Activated T-helper 1 cell treated with anti-CD3 and anti-CD28 coated beads, Interleukin-2, amount 50 U/mL, for 16 hours (primary cell): Measurements from ENCODE around the gene DCLK1.
"Not testable (repeated sequence)": the region's sequence is repeated elsewhere in the genome, so short reads cannot be mapped to it uniquely, and the experiment has no call there.

Source experiments
- DNase-seq, 2 donors: peaks; one replicate each; pipeline ENCODE4 v3.0.0-alpha.2; 2020; ENCODE audit warnings: low read depth in 1 of 2, low spot score in 1 of 2

The DCLK1 gene

GRCh38 chr13:36088001-36088400, 43.2 kb downstream of the DCLK1 start:
- no peak for DNase-seq

DNA sequence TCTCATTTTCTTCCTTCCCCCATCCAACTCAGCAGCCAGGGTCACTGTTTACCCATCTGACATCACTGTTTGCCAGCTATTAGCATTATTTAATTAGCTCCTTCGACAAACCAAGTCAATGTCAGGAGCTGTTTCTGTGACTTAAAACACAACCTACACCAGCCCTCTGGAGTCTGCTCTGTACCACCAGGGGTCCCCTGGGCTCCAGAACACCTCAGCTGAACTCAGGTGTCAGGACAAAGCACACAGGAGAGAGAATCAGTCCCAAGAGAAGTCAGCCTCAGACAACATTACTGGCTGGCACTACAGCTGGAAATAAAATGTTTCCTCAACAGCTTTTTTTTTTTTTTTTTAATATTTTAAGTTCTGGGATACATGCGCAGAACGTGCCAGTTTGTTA, 45.1 kb downstream of the DCLK1 start:
- DNase-seq, result no peak

- DNase-seq, result no peak
Measured at GRCh38 chr13:36084131-36084530, 47.1 kb downstream of the DCLK1 start.

DNA sequence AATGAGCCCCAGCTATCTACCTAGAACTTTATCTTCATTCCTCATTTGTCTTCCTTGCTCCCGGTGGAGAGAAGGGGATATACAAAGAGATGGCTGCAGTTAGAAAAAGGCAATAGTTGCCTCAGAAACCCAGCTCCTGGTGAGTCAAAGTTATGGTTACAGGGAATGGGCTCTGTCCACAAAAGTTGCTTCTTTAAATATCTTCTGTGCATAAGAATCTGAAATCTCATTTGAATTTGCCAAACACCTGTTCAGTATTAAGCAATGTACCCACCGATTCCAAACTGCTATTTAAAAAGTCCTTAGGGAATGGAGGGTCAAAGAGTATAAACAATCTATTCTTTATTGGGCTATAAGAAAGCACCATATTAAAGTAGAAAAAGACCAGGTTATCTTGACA, 48.4 kb downstream of the DCLK1 start:
- DNase-seq, result no peak

DNA sequence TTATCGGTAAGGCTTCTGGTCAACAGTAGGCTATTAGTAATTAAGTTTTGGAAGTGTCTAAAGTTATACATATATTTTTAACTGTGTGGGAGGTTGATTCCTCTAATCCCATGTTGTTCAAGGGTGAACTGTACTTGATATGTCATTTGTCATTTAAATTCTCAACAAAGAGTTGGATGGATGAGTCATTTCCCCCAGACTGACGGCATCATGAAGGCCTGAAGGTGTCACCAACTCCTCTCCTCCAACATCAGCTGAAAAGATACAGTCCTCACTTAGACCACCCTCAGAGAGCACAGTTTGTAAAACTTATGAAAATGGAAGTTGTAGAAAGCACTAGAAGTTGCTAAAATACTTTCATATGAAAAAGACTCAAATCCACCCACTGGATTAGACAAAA, 48.8 kb downstream of the DCLK1 start:
- no peak for DNase-seq

GRCh38 chr13:36076211-36076610, 55.0 kb downstream of the DCLK1 start:
- DNase-seq, result no peak

- no peak for DNase-seq
Measured at GRCh38 chr13:36074659-36075058, 56.5 kb downstream of the DCLK1 start.

- DNase-seq, result no peak
Measured at GRCh38 chr13:36072152-36072935, 58.8 kb downstream of the DCLK1 start.

DNA sequence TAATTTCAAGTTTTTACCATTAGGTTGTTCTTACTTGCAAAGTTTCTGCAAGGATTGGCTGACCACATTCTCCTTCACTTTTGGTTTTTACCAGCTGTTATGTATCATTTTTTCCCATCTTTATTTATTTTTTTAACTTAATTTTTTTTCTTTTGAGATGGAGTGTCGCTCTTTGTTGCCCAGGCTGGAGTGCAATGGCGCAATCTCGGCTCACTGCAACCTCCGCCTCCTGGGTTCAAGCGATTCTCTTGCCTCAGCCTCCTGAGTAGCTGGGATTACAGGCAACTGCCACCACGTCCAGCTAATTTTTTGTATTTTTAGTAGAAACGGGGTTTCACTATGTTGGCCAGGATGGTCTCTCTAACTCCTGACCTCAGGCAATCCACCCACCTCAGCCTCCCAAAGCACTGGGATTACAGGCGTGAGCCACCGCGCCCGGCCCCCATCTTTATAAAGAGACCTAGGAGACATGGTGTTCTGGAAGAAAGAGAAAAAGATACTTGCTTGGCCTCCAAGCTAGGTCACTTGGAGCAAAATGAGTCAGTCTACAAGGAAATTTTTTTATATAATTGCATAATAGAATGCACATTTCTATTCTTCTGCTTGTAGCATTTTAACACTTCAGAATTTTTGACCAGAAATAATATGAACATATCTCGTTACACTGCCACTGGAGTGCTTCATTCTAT, 60.5 kb downstream of the DCLK1 start:
- not testable (repeated sequence) for DNase-seq

GRCh38 chr13:36069881-36070366, 61.3 kb downstream of the DCLK1 start:
- no peak for DNase-seq

GRCh38 chr13:36068991-36069390, 62.2 kb downstream of the DCLK1 start:
- DNase-seq, result no peak

- no peak for DNase-seq
Measured at GRCh38 chr13:36068566-36068965, 62.6 kb downstream of the DCLK1 start.

DNA sequence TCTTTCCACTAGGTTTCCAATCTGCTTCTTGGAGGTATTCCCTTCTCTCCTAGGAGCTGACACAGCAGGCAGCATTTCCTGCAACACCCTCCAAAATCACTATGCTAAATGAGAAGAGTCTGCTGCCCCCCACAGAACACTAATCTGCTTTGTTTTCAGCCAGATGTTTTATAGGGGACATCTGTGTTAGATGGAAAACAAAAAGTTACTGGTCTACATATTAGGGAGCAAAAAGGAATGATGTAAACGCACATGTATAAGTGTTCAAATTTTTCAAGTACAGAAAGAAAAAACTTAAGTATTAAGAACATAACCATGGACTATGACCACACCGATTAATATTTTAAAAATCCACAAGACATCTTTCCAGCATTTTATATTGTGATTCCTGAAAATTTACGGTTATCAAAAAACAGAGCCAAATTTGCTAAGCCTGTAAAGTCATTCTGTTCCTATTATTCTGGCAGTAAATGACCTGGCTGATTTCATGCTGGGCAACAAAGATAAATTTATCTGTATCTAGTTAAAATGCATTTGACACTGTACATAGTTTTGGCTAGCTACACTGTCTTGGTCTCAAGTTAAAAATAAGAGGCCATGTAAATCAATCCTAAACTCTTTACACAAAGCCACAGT, 63.3 kb downstream of the DCLK1 start:
- no peak for DNase-seq

DNA sequence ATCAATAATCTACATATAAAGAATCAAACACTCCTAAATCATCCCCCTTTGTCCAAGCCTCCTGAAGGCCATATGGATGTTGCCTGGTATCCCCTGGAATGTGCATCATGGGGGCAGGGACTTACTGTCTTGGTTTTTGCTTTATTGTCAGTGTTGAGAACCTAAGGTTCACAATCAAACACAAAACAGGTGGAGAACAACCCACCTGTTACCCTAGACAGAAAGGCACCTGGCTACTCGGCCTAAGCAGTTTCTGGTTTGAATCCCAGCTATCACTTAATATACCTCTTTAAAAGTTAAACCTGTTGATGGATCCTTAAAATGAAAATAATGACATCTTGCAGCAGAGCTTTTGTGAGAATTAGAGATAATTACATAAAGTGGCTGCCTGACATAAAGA, 68.9 kb downstream of the DCLK1 start:
- DNase-seq, result no peak

DNA sequence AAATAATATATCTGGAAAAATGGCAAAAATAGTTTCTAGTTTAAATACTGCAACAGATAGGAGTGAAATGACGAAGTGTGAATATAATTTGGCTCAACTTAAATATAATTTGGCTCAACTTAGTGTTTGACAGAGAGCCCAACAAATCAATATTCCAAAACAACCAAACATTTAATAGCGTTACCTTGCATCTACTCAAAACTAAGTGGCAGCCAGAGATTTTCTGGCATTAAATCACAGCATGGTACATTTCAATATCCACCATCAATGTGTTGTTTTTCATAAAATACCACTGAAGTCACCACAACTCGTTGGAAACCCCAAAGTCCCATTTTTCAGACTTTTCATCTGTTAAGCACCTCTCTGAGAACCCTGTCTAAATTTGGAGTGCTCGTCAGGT, 69.6 kb downstream of the DCLK1 start:
- no peak for DNase-seq

DNA sequence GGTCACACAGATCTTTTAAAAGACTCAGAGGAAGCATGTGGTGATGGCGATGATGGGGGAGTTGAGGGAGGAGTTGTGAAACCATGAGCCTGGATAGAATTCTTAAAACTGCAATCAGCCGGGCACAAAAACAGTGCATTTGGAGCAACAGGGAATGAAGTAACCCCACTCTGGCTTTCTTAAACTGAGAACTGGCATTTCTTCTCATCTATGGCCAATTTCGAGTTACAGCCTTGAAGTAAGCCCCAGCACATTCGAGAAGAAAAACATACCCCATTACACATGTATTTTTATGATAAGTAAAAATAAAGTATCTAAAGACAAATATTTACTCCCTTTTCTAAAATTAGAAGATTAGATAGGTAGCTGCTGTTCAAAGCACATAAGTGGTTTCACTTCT, 70.1 kb downstream of the DCLK1 start:
- no peak for DNase-seq

DNA sequence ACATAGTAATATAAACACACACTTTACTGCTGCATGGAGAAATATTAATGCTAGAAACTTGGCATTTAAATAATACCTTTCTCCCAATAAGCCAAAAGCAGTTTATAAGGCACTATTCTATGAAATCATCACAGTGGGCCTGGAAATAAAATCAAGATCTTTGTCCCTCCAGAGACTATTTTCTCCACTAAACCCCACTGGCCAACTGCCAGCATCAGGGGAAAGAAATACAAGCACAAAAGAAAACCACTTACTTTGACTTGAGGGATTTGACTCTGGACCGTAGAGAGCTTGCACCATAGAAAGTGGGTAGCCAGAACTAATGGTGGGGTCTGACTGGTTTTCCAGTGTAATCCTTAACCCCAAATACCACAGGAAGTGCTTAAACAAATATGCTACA, 71.9 kb downstream of the DCLK1 start:
- DNase-seq, result no peak

DNA sequence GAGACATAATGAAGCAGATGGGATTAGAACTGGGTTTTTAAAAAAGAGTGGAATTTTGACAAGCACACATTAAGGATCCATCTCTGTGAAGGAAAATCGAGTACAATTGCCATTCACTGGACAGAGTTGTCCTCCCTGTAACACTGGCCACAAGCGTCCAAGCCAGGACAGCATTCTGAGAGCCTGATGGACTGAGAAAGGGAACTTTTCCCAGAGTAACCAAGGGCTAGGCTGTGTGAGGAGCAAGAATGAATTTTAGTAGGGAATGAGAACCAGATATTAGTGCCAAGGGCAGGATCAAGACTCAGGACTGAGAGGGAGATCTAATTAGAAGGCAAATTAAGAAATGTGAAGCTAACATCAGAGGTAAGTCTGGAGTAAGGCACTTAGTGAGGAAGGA, 73.1 kb downstream of the DCLK1 start:
- DNase-seq, result no peak

GRCh38 chr13:36057547-36057946, 73.6 kb downstream of the DCLK1 start:
- DNase-seq, result no peak

DNA sequence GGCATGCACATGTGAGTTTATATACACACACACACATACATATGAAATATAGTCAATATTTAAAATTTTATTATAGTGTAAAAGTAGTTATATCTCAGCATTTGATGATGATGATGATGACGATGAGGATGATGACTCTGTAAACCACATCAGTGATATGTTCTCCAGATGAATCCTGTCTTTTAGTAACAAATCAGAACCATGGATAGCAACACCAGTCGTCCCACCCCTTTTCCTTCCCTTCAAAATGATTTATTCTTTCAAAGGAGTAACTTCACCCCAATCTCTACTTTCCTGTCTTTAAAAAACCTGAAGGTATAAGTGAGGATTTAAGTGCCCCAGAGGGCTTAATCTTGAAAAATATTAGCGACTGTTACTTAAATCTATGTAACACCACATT, 74.1 kb downstream of the DCLK1 start:
- no peak for DNase-seq

DNA sequence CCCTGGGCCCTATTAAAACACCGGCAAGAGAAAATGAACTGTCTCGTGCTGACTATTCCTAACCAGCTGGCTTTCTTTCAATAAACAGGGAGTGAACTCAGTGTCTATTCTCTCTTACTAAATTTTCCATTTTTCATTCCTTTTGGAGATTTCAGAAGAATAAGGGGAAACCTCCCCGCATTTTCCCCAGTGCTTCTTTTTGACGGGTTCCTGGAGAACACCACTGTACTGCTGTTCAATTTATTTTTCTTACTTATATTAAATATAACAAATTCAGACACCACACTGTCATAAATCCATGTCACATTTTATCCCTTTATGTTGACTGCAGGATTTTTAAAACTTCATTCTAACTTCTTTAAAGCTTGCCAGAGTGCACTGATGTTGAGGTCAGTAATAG, 75.8 kb downstream of the DCLK1 start:
- DNase-seq, result no peak

- DNase-seq, result no peak
Measured at GRCh38 chr13:36054041-36054440, 77.1 kb downstream of the DCLK1 start.
